H9 (cell line): ENCODE results near the gene COG2. TPM values are rescaled to one million over a fixed set of nuclear protein-coding genes. Genes with fewer than 3 reads are reported as not detected.

Experiments used
- DNase-seq: peaks from one replicate; pipeline ENCODE4 v3.0.0-alpha.2; 2017
- H2AFZ ChIP-seq: one replicate; pipeline ENCODE4 v1.6.1; 2013; ENCODE audit warnings: mild to moderate bottlenecking, low read length, control low read depth, moderate library complexity
- H2AK5ac ChIP-seq: 2 replicates; pipeline ENCODE4 v1.6.1; 2013; ENCODE audit warnings: low read length, control low read depth, mixed read lengths; ENCODE audit not compliant: insufficient read length
- H2BK120ac ChIP-seq: one replicate; pipeline ENCODE4 v1.6.1; 2013; ENCODE audit warnings: low read depth, mild to moderate bottlenecking, low read length, control low read depth, inconsistent platforms; ENCODE audit not compliant: poor library complexity, severe bottlenecking
- H2BK12ac ChIP-seq: 2 replicates; pipeline ENCODE4 v1.6.1; 2013; ENCODE audit warnings: low read length, control low read depth, mixed read lengths, low read depth; ENCODE audit not compliant: insufficient read length
- H2BK15ac ChIP-seq: 2 replicates; pipeline ENCODE4 v1.6.1; 2013; ENCODE audit warnings: low read depth, low read length, control low read depth
- H2BK20ac ChIP-seq: one replicate; pipeline ENCODE4 v1.6.1; 2013; ENCODE audit warnings: low read depth, mild to moderate bottlenecking, low read length, control low read depth, inconsistent platforms; ENCODE audit not compliant: poor library complexity, severe bottlenecking
- H2BK5ac ChIP-seq: 2 replicates; pipeline ENCODE4 v1.6.1; 2013; ENCODE audit warnings: low read length, control low read depth, mixed read lengths; ENCODE audit not compliant: insufficient read length
- H3K14ac ChIP-seq: 2 replicates; pipeline ENCODE4 v1.6.1; 2013; ENCODE audit warnings: low read length, control low read depth; ENCODE audit not compliant: insufficient read depth
- H3K18ac ChIP-seq: 2 replicates; pipeline ENCODE4 v1.6.1; 2013; ENCODE audit warnings: low read depth, mild to moderate bottlenecking, mixed read lengths, low read length, control low read depth; ENCODE audit not compliant: insufficient read length
- H3K23ac ChIP-seq: 2 replicates; pipeline ENCODE4 v1.6.1; 2013; ENCODE audit warnings: low read length, control low read depth, mixed read lengths, low read depth; ENCODE audit not compliant: insufficient read length
- H3K23me2 ChIP-seq: 2 replicates; pipeline ENCODE4 v1.6.1; 2013; ENCODE audit warnings: low read depth, mild to moderate bottlenecking, mixed read lengths, low read length, control low read depth; ENCODE audit not compliant: insufficient read length, poor library complexity, severe bottlenecking
- H3K27ac ChIP-seq: 2 replicates; pipeline ENCODE4 v1.5.1; 2013; ENCODE audit warnings: low read length, control low read depth, mixed read lengths, low read depth; ENCODE audit not compliant: insufficient read length
- H3K27me3 ChIP-seq: 2 replicates; pipeline ENCODE4 v1.6.1; 2013; ENCODE audit warnings: low read length, control low read depth, inconsistent platforms; ENCODE audit not compliant: insufficient read depth
- H3K4ac ChIP-seq: 2 replicates; pipeline ENCODE4 v1.6.1; 2013; ENCODE audit warnings: low read depth, mild to moderate bottlenecking, control low read depth, inconsistent platforms, low read length, moderate library complexity
- H3K4me1 ChIP-seq: 2 replicates; pipeline ENCODE4 v1.6.1; 2013; ENCODE audit warnings: low read length, control low read depth, inconsistent platforms; ENCODE audit not compliant: insufficient read depth
- H3K4me2 ChIP-seq: 2 replicates; pipeline ENCODE4 v1.6.1; 2013; ENCODE audit warnings: low read length, control low read depth, mixed read lengths; ENCODE audit not compliant: insufficient read length, insufficient read depth
- H3K56ac ChIP-seq: 2 replicates; pipeline ENCODE4 v1.6.1; 2013; ENCODE audit warnings: low read depth, mild to moderate bottlenecking, mixed read lengths, low read length, control low read depth; ENCODE audit not compliant: insufficient read length
- H3K79me1 ChIP-seq: 2 replicates; pipeline ENCODE4 v1.6.1; 2013; ENCODE audit warnings: low read depth, mild to moderate bottlenecking, moderate library complexity, low read length, control low read depth, inconsistent platforms; ENCODE audit not compliant: insufficient read depth, poor library complexity, severe bottlenecking
- H3K79me2 ChIP-seq: 2 replicates; pipeline ENCODE4 v1.6.1; 2013; ENCODE audit warnings: low read length, control low read depth, inconsistent platforms; ENCODE audit not compliant: insufficient read depth
- H3K9ac ChIP-seq: 2 replicates; pipeline ENCODE4 v1.6.1; 2013; ENCODE audit warnings: low read length, control low read depth, mixed read lengths; ENCODE audit not compliant: insufficient read length; ENCODE audit errors: extremely low read depth
- H3K9me3 ChIP-seq: one replicate; pipeline ENCODE4 v1.6.1; 2013; ENCODE audit warnings: low read depth, low read length, inconsistent platforms; ENCODE audit not compliant: control insufficient read depth
- H3T11ph ChIP-seq: one replicate; pipeline ENCODE4 v1.6.1; 2013; ENCODE audit warnings: mild to moderate bottlenecking, low read length, control low read depth, inconsistent platforms
- H4K20me1 ChIP-seq: one replicate; pipeline ENCODE4 v1.6.1; 2013; ENCODE audit not compliant: control insufficient read depth, insufficient read length, insufficient read depth
- H4K5ac ChIP-seq: 2 replicates; pipeline ENCODE4 v1.6.1; 2013; ENCODE audit warnings: low read depth, mild to moderate bottlenecking, mixed read lengths, low read length, control low read depth; ENCODE audit not compliant: insufficient read length
- H4K8ac ChIP-seq: replicated peaks from 2 replicates; pipeline ENCODE4 v1.6.1; 2013; ENCODE audit warnings: low read length, control low read depth, mixed read lengths, low read depth; ENCODE audit not compliant: insufficient read length
- H4K91ac ChIP-seq: 2 replicates; pipeline ENCODE4 v1.6.1; 2013; ENCODE audit warnings: low read depth, mild to moderate bottlenecking, moderate library complexity, mixed read lengths, low read length, control low read depth; ENCODE audit not compliant: insufficient read length
- H3K27ac Mint-ChIP-seq, 3 experiments: 2 replicates in 2 of 3; 3 replicates in 1 of 3; pipeline ENCODE4 v1.8.0; 2020 to 2021; ENCODE audit warnings: mixed read lengths in 3 of 3, mild to moderate bottlenecking in 1 of 3, moderate library complexity in 1 of 3
- H3K27me3 Mint-ChIP-seq: 2 replicates; pipeline ENCODE4 v1.8.0; 2021; ENCODE audit warnings: low read depth, mild to moderate bottlenecking, moderate library complexity, mixed read lengths
- H3K36me3 Mint-ChIP-seq, 3 experiments: 2 replicates in 2 of 3; 3 replicates in 1 of 3; pipeline ENCODE4 v1.8.0; 2020 to 2021; ENCODE audit warnings: low read depth in 3 of 3, mixed read lengths in 3 of 3; ENCODE audit not compliant: insufficient read depth in 1 of 3
- H3K4me1 Mint-ChIP-seq, 2 experiments: 2 replicates each; pipeline ENCODE4 v1.8.0; 2020; ENCODE audit warnings: mixed read lengths in 2 of 2
- H3K4me3 Mint-ChIP-seq, 2 experiments: 2 replicates in 1 of 2; 3 replicates in 1 of 2; pipeline ENCODE4 v1.8.0; 2020 to 2021; ENCODE audit warnings: mild to moderate bottlenecking in 2 of 2, mixed read lengths in 2 of 2, moderate library complexity in 1 of 2
- H3K9me3 Mint-ChIP-seq, 2 experiments: 2 replicates in 1 of 2; 3 replicates in 1 of 2; pipeline ENCODE4 v1.8.0; 2020; ENCODE audit warnings: mild to moderate bottlenecking in 2 of 2, mixed read lengths in 2 of 2, moderate library complexity in 1 of 2
- WGBS: extraction: QIAGEN DNeasy Blood & Tissue Kit; methylation state at CpG from one replicate; pipeline ENCODE4 v1.1.7; 2013; ENCODE audit warnings: missing lambda C conversion rate, low lambda C conversion rate, mixed read lengths; ENCODE audit not compliant: insufficient read length; ENCODE audit errors: extremely low coverage; 5-methylcytosine and 5-hydroxymethylcytosine counted together
- total RNA-seq: library from RNA; stranded (reverse); gene quantifications from 2 replicates; pipeline ENCODE4 v1.2.1, GENCODE V29; 2021
- TF ChIP-seq, protein P1 (sequence below): fragments of 200-600 bp; sonication (generic); conservative IDR thresholded peaks from 3 replicates; pipeline ENCODE4 v1.8.0; 2021; ENCODE audit warnings: antibody characterized with exemption, mild to moderate bottlenecking

The COG2 gene
- total RNA-seq, 1 experiment from 2014 or later = 42.2 TPM

DNA sequence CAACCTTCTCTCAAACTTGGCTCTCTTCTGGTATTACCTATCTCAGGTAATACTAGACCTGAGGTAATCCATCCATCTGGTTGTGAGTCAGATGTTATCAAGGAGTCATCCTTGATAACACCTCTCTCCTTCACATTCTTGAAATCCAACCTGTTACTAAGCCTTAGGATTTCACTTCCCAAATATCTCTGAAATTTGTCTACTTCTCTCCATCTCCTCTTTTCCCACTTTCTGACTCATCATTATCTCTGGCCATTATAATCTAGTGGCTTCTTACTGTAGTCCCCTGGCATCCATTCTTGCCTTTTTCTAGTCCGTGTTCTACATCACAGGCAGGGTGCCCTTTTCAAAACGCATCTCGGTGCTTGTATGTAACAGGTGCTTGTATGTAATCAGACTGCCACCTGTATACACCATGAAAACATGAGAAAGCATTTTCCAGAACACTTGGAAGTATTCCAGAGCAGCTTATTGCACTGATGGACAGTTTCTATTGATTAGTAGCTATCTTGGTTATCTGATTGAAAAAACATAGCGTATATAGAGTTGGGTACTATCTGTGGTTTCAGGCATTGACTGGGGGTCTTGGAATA lies 4.5 kb downstream of the COG2 start:
- Histone ChIP-seq H3K4ac (no peak overlapping the region), H3T11ph (no peak overlapping the region), H2BK12ac (no peak overlapping the region), H2AK5ac (no peak overlapping the region), H3K4me2 (no peak overlapping the region), H2AFZ (no peak overlapping the region), H3K9ac (no peak overlapping the region), H3K14ac (no peak overlapping the region), H3K79me1 (peaks cover 11% of the 10 kb centered on the region), H4K8ac (no peak overlapping the region), H4K20me1 (no peaks in the 10 kb centered on the region), H3K9me3 (no peaks in the 10 kb centered on the region), H4K5ac (no peak overlapping the region), H2BK15ac (no peak overlapping the region), H2BK20ac (no peak overlapping the region), H3K27ac (no peak overlapping the region), H3K79me2 (peaks cover 31% of the 10 kb centered on the region), H4K91ac (no peak overlapping the region), H2BK5ac (no peak overlapping the region), H3K18ac (no peak overlapping the region), H3K23ac (no peak overlapping the region), H3K27me3 (no peaks in the 10 kb centered on the region), H3K23me2 (peaks cover 5% of the 10 kb centered on the region), H2BK120ac (no peak overlapping the region), H3K56ac (no peak overlapping the region), H3K4me1 (no peaks in the 10 kb centered on the region)
- Mint-ChIP-seq H3K4me3 (no peak overlapping the region), H3K27ac (no peak overlapping the region), H3K4me1 (peaks cover 13 to 18% of the 10 kb centered on the region in 2 experiments), H3K9me3 (peaks cover 0 to 12% of the 10 kb centered on the region in 2 experiments; a peak in 4 of 5 replicates), H3K36me3 (peaks cover 0 to 11% (median 7%) of the 10 kb centered on the region in 3 experiments; a peak in 6 of 7 replicates), H3K27me3 (no peaks in the 10 kb centered on the region)
- TF ChIP-seq, protein P1, sequence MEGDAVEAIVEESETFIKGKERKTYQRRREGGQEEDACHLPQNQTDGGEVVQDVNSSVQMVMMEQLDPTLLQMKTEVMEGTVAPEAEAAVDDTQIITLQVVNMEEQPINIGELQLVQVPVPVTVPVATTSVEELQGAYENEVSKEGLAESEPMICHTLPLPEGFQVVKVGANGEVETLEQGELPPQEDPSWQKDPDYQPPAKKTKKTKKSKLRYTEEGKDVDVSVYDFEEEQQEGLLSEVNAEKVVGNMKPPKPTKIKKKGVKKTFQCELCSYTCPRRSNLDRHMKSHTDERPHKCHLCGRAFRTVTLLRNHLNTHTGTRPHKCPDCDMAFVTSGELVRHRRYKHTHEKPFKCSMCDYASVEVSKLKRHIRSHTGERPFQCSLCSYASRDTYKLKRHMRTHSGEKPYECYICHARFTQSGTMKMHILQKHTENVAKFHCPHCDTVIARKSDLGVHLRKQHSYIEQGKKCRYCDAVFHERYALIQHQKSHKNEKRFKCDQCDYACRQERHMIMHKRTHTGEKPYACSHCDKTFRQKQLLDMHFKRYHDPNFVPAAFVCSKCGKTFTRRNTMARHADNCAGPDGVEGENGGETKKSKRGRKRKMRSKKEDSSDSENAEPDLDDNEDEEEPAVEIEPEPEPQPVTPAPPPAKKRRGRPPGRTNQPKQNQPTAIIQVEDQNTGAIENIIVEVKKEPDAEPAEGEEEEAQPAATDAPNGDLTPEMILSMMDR = no peak
- no CpG with 5 or more reads among the region's 4 CpGs for WGBS
- DNase-seq = no peak
